Uterus (tissue), 4 donors: ENCODE measurements around the gene FAT1. TPM values are rescaled to one million over a fixed set of nuclear protein-coding genes. Genes with fewer than 3 reads are reported as not detected.

Experiments used
- DNase-seq, 2 donors: peaks; one replicate each; pipeline ENCODE4 v3.0.0-alpha.2; 2019 to 2020
- H3K27ac ChIP-seq, 2 donors: fragments of 200-600 bp; sonication (generic); 1 replicate in 1 of 2; 2 replicates in 1 of 2; pipeline ENCODE4 v1.5.1; 2016 to 2018
- H3K27me3 ChIP-seq, 2 donors: fragments of 200-600 bp; sonication (generic); one replicate each; pipeline ENCODE4 v1.5.1; 2018 to 2019; ENCODE audit warnings: control low read depth in 1 of 2
- H3K36me3 ChIP-seq, 2 donors: fragments of 200-600 bp; sonication (generic); one replicate each; pipeline ENCODE4 v1.5.1; 2019; ENCODE audit warnings: control low read depth in 1 of 2
- H3K4me1 ChIP-seq, 2 donors: fragments of 200-600 bp; sonication (generic); one replicate each; pipeline ENCODE4 v1.5.1; 2018 to 2019; ENCODE audit warnings: control low read depth in 1 of 2
- H3K4me3 ChIP-seq, 2 donors: fragments of 200-600 bp; sonication (generic); 1 replicate in 1 of 2; 2 replicates in 1 of 2; pipeline ENCODE4 v1.5.1; 2018 to 2019; ENCODE audit warnings: mild to moderate bottlenecking in 1 of 2
- H3K9me3 ChIP-seq, 2 donors: fragments of 200-600 bp; sonication (generic); one replicate each; pipeline ENCODE4 v1.5.1; 2019; ENCODE audit warnings: control low read depth in 1 of 2
- CTCF ChIP-seq, 4 experiments: fragments of 200-600 bp in 2 of 4; fragments of 450-650 bp in 2 of 4; sonication (generic) in 2 of 4; IDR thresholded peaks; one replicate each; pipeline ENCODE4 v1.5.1; 2016 to 2019; ENCODE audit warnings: antibody characterized with exemption in 4 of 4, mild to moderate bottlenecking in 2 of 4, moderate library complexity in 1 of 4
- POLR2A ChIP-seq, 2 donors: fragments of 450-650 bp; IDR thresholded peaks; one replicate each; pipeline ENCODE4 v1.6.1; 2016; ENCODE audit warnings: antibody characterized with exemption in 2 of 2, mild to moderate bottlenecking in 1 of 2, moderate library complexity in 1 of 2
- intact Hi-C: fragments of 100-400 bp; cut with DNase I; formaldehyde crosslinking; loops from one replicate; pipeline ENCODE4 v1.15.1; 2023; ENCODE audit warnings: low total_unique reads
- total RNA-seq, 4 donors: library from RNA; depleted of rRNA in 3 of 4; stranded (reverse); fragments of >200 nt in 3 of 4; gene quantifications; one replicate each; pipeline versions ENCODE4 v1.1.0 to v1.2.4, GENCODE V29; 2014 to 2023
- donor health status: DM: yes; HTN: yes; CAD: no.

Gene FAT1
- total RNA-seq, 4 donors from 2014 or later = 11.5 to 245 (median 52.5) TPM

GRCh38 chr4:186634591-186635128 is 89.0 kb downstream of the FAT1 start:
- intact Hi-C loops = no loop called here
- no peaks in the 10 kb centered on the region for H3K4me1 ChIP-seq
- no peak for TF ChIP-seq POLR2A (IDR thresholded peaks at IDR 0.05)
- TF ChIP-seq CTCF (IDR thresholded peaks at IDR 0.05) = no peak
- H3K27ac ChIP-seq = no peak overlapping the region
- no peaks in the 10 kb centered on the region for H3K27me3 ChIP-seq
- no peaks in the 10 kb centered on the region for H3K9me3 ChIP-seq
- H3K36me3 ChIP-seq = no peaks in the 10 kb centered on the region
- DNase-seq = no peak
- H3K4me3 ChIP-seq = no peak overlapping the region

GRCh38 chr4:186633844-186634243 is 89.8 kb downstream of the FAT1 start:
- TF ChIP-seq CTCF (IDR thresholded peaks at IDR 0.05) = no peak
- TF ChIP-seq POLR2A (IDR thresholded peaks at IDR 0.05) = no peak
- intact Hi-C loops = no loop called here
- no peaks in the 10 kb centered on the region for H3K9me3 ChIP-seq
- H3K4me3 ChIP-seq = no peak overlapping the region
- no peaks in the 10 kb centered on the region for H3K27me3 ChIP-seq
- H3K36me3 ChIP-seq = no peaks in the 10 kb centered on the region
- no peaks in the 10 kb centered on the region for H3K4me1 ChIP-seq
- no peak for DNase-seq
- no peak overlapping the region for H3K27ac ChIP-seq

- Histone ChIP-seq H3K4me3 (no peak overlapping the region), H3K9me3 (no peaks in the 10 kb centered on the region), H3K27me3 (no peaks in the 10 kb centered on the region), H3K27ac (no peak overlapping the region), H3K36me3 (no peaks in the 10 kb centered on the region), H3K4me1 (no peaks in the 10 kb centered on the region)
- no peak for DNase-seq
- TF ChIP-seq POLR2A (IDR thresholded peaks at IDR 0.05) (no peak), CTCF (IDR thresholded peaks at IDR 0.05) (no peak)
- intact Hi-C loops = no loop called here
Observed at GRCh38 chr4:186630128-186630527, 93.5 kb downstream of the FAT1 start.

- Histone ChIP-seq H3K9me3 (no peaks in the 10 kb centered on the region), H3K4me1 (no peaks in the 10 kb centered on the region), H3K4me3 (no peak overlapping the region), H3K36me3 (no peaks in the 10 kb centered on the region), H3K27ac (no peak overlapping the region), H3K27me3 (no peaks in the 10 kb centered on the region)
- DNase-seq = no peak
- TF ChIP-seq POLR2A (IDR thresholded peaks at IDR 0.05) = no peak
- TF ChIP-seq CTCF (IDR thresholded peaks at IDR 0.05) = no peak
- intact Hi-C loops = no loop called here
Observed at GRCh38 chr4:186628058-186628711, 95.5 kb downstream of the FAT1 start.

GRCh38 chr4:186627226-186627865 is 96.3 kb downstream of the FAT1 start:
- Histone ChIP-seq H3K9me3 (no peaks in the 10 kb centered on the region), H3K27ac (no peak overlapping the region), H3K27me3 (no peaks in the 10 kb centered on the region), H3K4me3 (no peak overlapping the region), H3K36me3 (no peaks in the 10 kb centered on the region), H3K4me1 (no peaks in the 10 kb centered on the region)
- TF ChIP-seq CTCF (IDR thresholded peaks at IDR 0.05) (no peak), POLR2A (IDR thresholded peaks at IDR 0.05) (no peak)
- DNase-seq = no peak
- intact Hi-C loops = no loop called here
